K562 (cell line): ENCODE data around the gene SPTBN2. TPM values are rescaled to one million over a fixed set of nuclear protein-coding genes. Genes with fewer than 3 reads are reported as not detected.
A peak's percentile ranks its signal among the peaks of the same experiment; 100 is the strongest.

Source experiments
- ETV5 ChIP-seq: sonication (generic); formaldehyde crosslinking; IDR thresholded peaks from 2 replicates; pipeline ENCODE4 v1.4.0; 2020; ENCODE audit warnings: low read depth, mild to moderate bottlenecking, missing genetic modification reagents
- GATAD2B ChIP-seq: fragments of 450-650 bp; IDR thresholded peaks from 2 replicates; pipeline ENCODE4 v1.6.1; 2017; ENCODE audit warnings: mild to moderate bottlenecking, borderline replicate concordance
- HDAC2 ChIP-seq: fragments of 450-650 bp; IDR thresholded peaks from 2 replicates; pipeline ENCODE4 v1.6.1; 2016; ENCODE audit warnings: mild to moderate bottlenecking
- HNRNPLL ChIP-seq: fragments of 200-400 bp; formaldehyde crosslinking; IDR thresholded peaks from 2 replicates; pipeline ENCODE4 v1.6.1; 2017; ENCODE audit warnings: low read length, low read depth, mild to moderate bottlenecking; ENCODE audit not compliant: poor library complexity, severe bottlenecking
- JUND ChIP-seq, 2 experiments: IDR thresholded peaks; 2 replicates in 1 of 2; 3 replicates in 1 of 2; pipeline ENCODE4 v1.6.1; 2011; ENCODE audit warnings: borderline replicate concordance in 2 of 2, low read depth in 2 of 2, low read length in 2 of 2, improper control_type of control experiment in 1 of 2, missing biosample characterization in 1 of 2, missing genetic modification characterization in 1 of 2, missing genetic modification reagents in 1 of 2
- NBN ChIP-seq: fragments of 450-650 bp; IDR thresholded peaks from 2 replicates; pipeline ENCODE4 v1.6.1; 2016; ENCODE audit warnings: low read depth, mild to moderate bottlenecking
- SREBF1 ChIP-seq: fragments of 150-350 bp; IDR thresholded peaks from 2 replicates; pipeline ENCODE4 v1.6.1; 2014; ENCODE audit warnings: antibody characterized with exemption, low read depth, low read length, borderline replicate concordance
- SRSF1 ChIP-seq: fragments of 200-400 bp; formaldehyde crosslinking; IDR thresholded peaks from 2 replicates; pipeline ENCODE4 v1.6.1; 2017; ENCODE audit warnings: mild to moderate bottlenecking, low read depth, low read length, moderate library complexity
- ZKSCAN3 ChIP-seq: fragments of 250-450 bp; sonication (Bioruptor Pico); IDR thresholded peaks from 2 replicates; pipeline ENCODE4 v1.4.0; 2020
- ZNF12 ChIP-seq: sonication (generic); formaldehyde crosslinking; IDR thresholded peaks from 2 replicates; pipeline ENCODE4 v1.4.0; 2020; ENCODE audit warnings: mild to moderate bottlenecking, missing genetic modification reagents
- ZNF41 ChIP-seq: fragments of 250-450 bp; sonication (Bioruptor Pico); conservative IDR thresholded peaks from 2 replicates; pipeline ENCODE4 v1.4.0; 2020; ENCODE audit warnings: mild to moderate bottlenecking
- ZNF766 ChIP-seq: fragments of 200-800 bp; sonication (Bioruptor generic); conservative IDR thresholded peaks from 2 replicates; pipeline ENCODE4 v1.6.1; 2016; ENCODE audit warnings: missing genetic modification characterization, missing compliant biosample characterization
- polyA plus RNA-seq, 8 experiments: library from polyadenylated mRNA; depleted of rRNA in 4 of 8; stranded (reverse) in 5 of 8; unstranded in 3 of 8; fragments of >200 nt; fragmentation: Nextera tagmentation in 2 of 8; fragmentation: Illumina TruSeq in 1 of 8; extraction: Ambion mirVana in 2 of 8; extraction: Trizol in 1 of 8; gene quantifications; 2 replicates each; pipeline versions ENCODE4 v1.2.1 to v1.2.3, GENCODE V29; 2011 to 2014; ENCODE audit warnings: inconsistent platforms in 1 of 8, missing spikeins in 1 of 8
- total RNA-seq, 7 experiments: library from RNA; depleted of rRNA in 6 of 7; stranded (reverse); fragments of >200 nt in 6 of 7; fragmentation: Illumina TruSeq in 2 of 7; extraction: Trizol in 2 of 7; gene quantifications; 2 replicates each; pipeline versions ENCODE4 v1.2.1 to v1.2.3, GENCODE V29; 2011 to 2021; ENCODE audit warnings: low replicate concordance in 1 of 7
- TF ChIP-seq, protein P1 (sequence below): sonication (generic); formaldehyde crosslinking; IDR thresholded peaks from 2 replicates; pipeline ENCODE4 v1.8.1; 2023; ENCODE audit warnings: mild to moderate bottlenecking, missing genetic modification reagents
- TF ChIP-seq, protein P2 (sequence below): sonication (generic); formaldehyde crosslinking; IDR thresholded peaks from 2 replicates; pipeline ENCODE4 v1.8.1; 2023; ENCODE audit warnings: missing genetic modification reagents, mild to moderate bottlenecking, borderline replicate concordance
- TF ChIP-seq, protein P3 (sequence below): sonication (generic); formaldehyde crosslinking; IDR thresholded peaks from 2 replicates; pipeline ENCODE4 v1.8.0; 2023; ENCODE audit warnings: mild to moderate bottlenecking, missing genetic modification reagents
- TF ChIP-seq, protein P4 (sequence below): fragments of 450-650 bp; IDR thresholded peaks from 2 replicates; pipeline ENCODE4 v1.6.1; 2016

Gene SPTBN2
- total and polyA plus RNA-seq, 9 of the 15 experiments (the other 6 are each of a cell fraction or from before 2014, with no cell fraction given), result 0.38 to 56.5 (median 19.7) TPM

DNA sequence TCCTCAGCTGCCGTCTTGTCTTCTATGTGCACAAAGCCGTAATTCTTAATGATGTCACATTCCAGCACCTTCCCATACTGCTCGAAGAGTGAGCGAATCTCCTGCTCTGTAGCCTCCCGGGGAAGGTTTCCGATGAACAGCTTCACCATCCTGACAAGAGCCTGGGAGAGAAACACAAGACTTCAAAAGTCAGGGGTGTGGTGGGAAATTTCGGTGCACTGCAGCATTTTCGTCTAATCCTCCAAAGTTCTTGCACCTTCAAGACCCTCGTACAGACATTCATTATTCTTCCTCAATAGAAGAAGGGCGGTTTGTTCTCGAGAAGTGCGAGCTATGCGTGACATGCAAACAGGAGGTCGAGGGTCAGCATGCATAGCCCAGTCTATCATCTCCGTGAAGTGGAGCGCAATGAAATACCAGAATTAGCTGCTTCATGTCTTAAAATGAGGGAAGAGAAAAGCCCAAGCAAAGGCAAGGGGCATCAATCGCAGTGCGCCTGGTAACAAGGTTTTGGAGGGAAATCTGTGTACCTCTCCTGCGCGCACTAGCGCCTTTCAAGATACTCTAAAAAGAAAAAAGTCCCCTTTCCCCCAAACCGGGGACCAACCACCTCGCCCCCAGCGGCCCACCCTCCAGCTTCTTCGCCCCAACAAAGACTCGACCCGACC lies 52.0 kb downstream of the SPTBN2 start (continued):
- TF ChIP-seq ZNF766 (CRISPR knock-in tag), result no peak
- no peak for TF ChIP-seq GATAD2B
- TF ChIP-seq JUND (IDR thresholded peaks at IDR 0.05; ENCODE audit: borderline replicate concordance, low read depth, low read length), result no peak
- no peak for TF ChIP-seq JUND (tag; IDR thresholded peaks at IDR 0.05; ENCODE audit: borderline replicate concordance, low read depth, low read length)
- no peak for TF ChIP-seq SRSF1
- no peak for TF ChIP-seq ZNF41
- no peak for TF ChIP-seq SREBF1
- no peak for TF ChIP-seq ZKSCAN3 (CRISPR knock-in tag)
- TF ChIP-seq NBN, result no peak
- TF ChIP-seq HNRNPLL, result no peak
- TF ChIP-seq, protein P1, sequence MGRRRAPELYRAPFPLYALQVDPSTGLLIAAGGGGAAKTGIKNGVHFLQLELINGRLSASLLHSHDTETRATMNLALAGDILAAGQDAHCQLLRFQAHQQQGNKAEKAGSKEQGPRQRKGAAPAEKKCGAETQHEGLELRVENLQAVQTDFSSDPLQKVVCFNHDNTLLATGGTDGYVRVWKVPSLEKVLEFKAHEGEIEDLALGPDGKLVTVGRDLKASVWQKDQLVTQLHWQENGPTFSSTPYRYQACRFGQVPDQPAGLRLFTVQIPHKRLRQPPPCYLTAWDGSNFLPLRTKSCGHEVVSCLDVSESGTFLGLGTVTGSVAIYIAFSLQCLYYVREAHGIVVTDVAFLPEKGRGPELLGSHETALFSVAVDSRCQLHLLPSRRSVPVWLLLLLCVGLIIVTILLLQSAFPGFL, result no peak
- TF ChIP-seq ZNF12 (CRISPR knock-in tag), result peak; percentile 58; the same call in 1 of the 2 replicates
- TF ChIP-seq, protein P2, sequence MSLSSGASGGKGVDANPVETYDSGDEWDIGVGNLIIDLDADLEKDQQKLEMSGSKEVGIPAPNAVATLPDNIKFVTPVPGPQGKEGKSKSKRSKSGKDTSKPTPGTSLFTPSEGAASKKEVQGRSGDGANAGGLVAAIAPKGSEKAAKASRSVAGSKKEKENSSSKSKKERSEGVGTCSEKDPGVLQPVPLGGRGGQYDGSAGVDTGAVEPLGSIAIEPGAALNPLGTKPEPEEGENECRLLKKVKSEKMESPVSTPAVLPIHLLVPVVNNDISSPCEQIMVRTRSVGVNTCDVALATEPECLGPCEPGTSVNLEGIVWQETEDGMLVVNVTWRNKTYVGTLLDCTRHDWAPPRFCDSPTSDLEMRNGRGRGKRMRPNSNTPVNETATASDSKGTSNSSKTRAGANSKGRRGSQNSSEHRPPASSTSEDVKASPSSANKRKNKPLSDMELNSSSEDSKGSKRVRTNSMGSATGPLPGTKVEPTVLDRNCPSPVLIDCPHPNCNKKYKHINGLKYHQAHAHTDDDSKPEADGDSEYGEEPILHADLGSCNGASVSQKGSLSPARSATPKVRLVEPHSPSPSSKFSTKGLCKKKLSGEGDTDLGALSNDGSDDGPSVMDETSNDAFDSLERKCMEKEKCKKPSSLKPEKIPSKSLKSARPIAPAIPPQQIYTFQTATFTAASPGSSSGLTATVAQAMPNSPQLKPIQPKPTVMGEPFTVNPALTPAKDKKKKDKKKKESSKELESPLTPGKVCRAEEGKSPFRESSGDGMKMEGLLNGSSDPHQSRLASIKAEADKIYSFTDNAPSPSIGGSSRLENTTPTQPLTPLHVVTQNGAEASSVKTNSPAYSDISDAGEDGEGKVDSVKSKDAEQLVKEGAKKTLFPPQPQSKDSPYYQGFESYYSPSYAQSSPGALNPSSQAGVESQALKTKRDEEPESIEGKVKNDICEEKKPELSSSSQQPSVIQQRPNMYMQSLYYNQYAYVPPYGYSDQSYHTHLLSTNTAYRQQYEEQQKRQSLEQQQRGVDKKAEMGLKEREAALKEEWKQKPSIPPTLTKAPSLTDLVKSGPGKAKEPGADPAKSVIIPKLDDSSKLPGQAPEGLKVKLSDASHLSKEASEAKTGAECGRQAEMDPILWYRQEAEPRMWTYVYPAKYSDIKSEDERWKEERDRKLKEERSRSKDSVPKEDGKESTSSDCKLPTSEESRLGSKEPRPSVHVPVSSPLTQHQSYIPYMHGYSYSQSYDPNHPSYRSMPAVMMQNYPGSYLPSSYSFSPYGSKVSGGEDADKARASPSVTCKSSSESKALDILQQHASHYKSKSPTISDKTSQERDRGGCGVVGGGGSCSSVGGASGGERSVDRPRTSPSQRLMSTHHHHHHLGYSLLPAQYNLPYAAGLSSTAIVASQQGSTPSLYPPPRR (CRISPR knock-in tag), result 0 out of 2 replicates have a peak, but pooled peaks have one; percentile 36
- peak; percentile 61 for TF ChIP-seq ETV5 (CRISPR knock-in tag)
- TF ChIP-seq, protein P3, sequence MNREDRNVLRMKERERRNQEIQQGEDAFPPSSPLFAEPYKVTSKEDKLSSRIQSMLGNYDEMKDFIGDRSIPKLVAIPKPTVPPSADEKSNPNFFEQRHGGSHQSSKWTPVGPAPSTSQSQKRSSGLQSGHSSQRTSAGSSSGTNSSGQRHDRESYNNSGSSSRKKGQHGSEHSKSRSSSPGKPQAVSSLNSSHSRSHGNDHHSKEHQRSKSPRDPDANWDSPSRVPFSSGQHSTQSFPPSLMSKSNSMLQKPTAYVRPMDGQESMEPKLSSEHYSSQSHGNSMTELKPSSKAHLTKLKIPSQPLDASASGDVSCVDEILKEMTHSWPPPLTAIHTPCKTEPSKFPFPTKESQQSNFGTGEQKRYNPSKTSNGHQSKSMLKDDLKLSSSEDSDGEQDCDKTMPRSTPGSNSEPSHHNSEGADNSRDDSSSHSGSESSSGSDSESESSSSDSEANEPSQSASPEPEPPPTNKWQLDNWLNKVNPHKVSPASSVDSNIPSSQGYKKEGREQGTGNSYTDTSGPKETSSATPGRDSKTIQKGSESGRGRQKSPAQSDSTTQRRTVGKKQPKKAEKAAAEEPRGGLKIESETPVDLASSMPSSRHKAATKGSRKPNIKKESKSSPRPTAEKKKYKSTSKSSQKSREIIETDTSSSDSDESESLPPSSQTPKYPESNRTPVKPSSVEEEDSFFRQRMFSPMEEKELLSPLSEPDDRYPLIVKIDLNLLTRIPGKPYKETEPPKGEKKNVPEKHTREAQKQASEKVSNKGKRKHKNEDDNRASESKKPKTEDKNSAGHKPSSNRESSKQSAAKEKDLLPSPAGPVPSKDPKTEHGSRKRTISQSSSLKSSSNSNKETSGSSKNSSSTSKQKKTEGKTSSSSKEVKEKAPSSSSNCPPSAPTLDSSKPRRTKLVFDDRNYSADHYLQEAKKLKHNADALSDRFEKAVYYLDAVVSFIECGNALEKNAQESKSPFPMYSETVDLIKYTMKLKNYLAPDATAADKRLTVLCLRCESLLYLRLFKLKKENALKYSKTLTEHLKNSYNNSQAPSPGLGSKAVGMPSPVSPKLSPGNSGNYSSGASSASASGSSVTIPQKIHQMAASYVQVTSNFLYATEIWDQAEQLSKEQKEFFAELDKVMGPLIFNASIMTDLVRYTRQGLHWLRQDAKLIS (CRISPR knock-in tag), result no peak
- no peak for TF ChIP-seq HDAC2
- TF ChIP-seq, protein P4, sequence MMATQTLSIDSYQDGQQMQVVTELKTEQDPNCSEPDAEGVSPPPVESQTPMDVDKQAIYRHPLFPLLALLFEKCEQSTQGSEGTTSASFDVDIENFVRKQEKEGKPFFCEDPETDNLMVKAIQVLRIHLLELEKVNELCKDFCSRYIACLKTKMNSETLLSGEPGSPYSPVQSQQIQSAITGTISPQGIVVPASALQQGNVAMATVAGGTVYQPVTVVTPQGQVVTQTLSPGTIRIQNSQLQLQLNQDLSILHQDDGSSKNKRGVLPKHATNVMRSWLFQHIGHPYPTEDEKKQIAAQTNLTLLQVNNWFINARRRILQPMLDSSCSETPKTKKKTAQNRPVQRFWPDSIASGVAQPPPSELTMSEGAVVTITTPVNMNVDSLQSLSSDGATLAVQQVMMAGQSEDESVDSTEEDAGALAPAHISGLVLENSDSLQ, result no peak
